Smooth muscle cell (in vitro differentiated cells): ENCODE measurements around the gene DQX1. TPM values are rescaled to one million over a fixed set of nuclear protein-coding genes. Genes with fewer than 3 reads are reported as not detected.
A peak's percentile ranks its signal among the peaks of the same experiment; 100 is the strongest.

Experiments used
- DNase-seq: peaks from one replicate; lab custom pipeline; 2025; ENCODE audit not compliant: unreplicated experiment; lab: John Stamatoyannopoulos, UW
- H2AFZ ChIP-seq: fragments of 200-600 bp; sonication (generic); 2 replicates; pipeline ENCODE4 v1.6.0; 2016; ENCODE audit warnings: antibody characterized with exemption, low read depth, mild to moderate bottlenecking
- H3F3A ChIP-seq: fragments of 200-600 bp; sonication (generic); 2 replicates; pipeline ENCODE4 v1.6.0; 2017; ENCODE audit warnings: antibody characterized with exemption, low read depth
- H3K27ac ChIP-seq: fragments of 200-600 bp; sonication (generic); 2 replicates; pipeline ENCODE4 v1.5.1; 2016; ENCODE audit warnings: low read depth, mild to moderate bottlenecking
- H3K27me3 ChIP-seq: fragments of 200-600 bp; sonication (generic); 2 replicates; pipeline ENCODE4 v1.6.1; 2016; ENCODE audit warnings: low read depth, mild to moderate bottlenecking
- H3K36me3 ChIP-seq: fragments of 200-600 bp; sonication (generic); 2 replicates; pipeline ENCODE4 v1.5.1; 2016; ENCODE audit warnings: low read depth
- H3K4me1 ChIP-seq: fragments of 200-600 bp; sonication (generic); 2 replicates; pipeline ENCODE4 v1.5.1; 2016; ENCODE audit warnings: low read depth
- H3K4me2 ChIP-seq: fragments of 200-600 bp; sonication (generic); 2 replicates; pipeline ENCODE4 v1.6.0; 2016; ENCODE audit warnings: mild to moderate bottlenecking
- H3K4me3 ChIP-seq: fragments of 200-600 bp; sonication (generic); 2 replicates; pipeline ENCODE4 v1.5.1; 2016; ENCODE audit warnings: mild to moderate bottlenecking
- H3K79me2 ChIP-seq: fragments of 200-600 bp; sonication (generic); 2 replicates; pipeline ENCODE4 v1.6.0; 2016; ENCODE audit warnings: low read depth, mild to moderate bottlenecking
- H3K9ac ChIP-seq: fragments of 200-600 bp; sonication (generic); 2 replicates; pipeline ENCODE4 v1.6.0; 2016; ENCODE audit warnings: low read depth
- H3K9me3 ChIP-seq: fragments of 200-600 bp; sonication (generic); replicated peaks from 2 replicates; pipeline ENCODE4 v1.5.1; 2016; ENCODE audit warnings: low read depth
- H4K20me1 ChIP-seq: fragments of 200-600 bp; sonication (generic); 2 replicates; pipeline ENCODE4 v1.6.0; 2016; ENCODE audit warnings: low read depth
- WGBS: methylation state at CpG from one replicate; pipeline ENCODE4 v1.1.7; 2016; ENCODE audit warnings: low lambda C conversion rate; 5-methylcytosine and 5-hydroxymethylcytosine counted together
- polyA plus RNA-seq: library from polyadenylated mRNA; unstranded; fragments of >200 nt; fragmentation: Nextera tagmentation; extraction: Ambion mirVana; gene quantifications from 2 replicates; pipeline ENCODE4 v1.2.1, GENCODE V29; 2016
- total RNA-seq: library from RNA; depleted of rRNA; stranded (reverse); fragments of >200 nt; gene quantifications from 2 replicates; pipeline ENCODE4 v1.2.3, GENCODE V29; 2014
- TF ChIP-seq, protein P1 (sequence below): fragments of 200-600 bp; sonication (generic); IDR thresholded peaks from 2 replicates; pipeline ENCODE4 v1.5.1; 2017; ENCODE audit warnings: borderline replicate concordance, mild to moderate bottlenecking, antibody characterized with exemption; ENCODE audit not compliant: insufficient read depth, poor library complexity, severe bottlenecking

The DQX1 gene
- total and polyA plus RNA-seq, 2 experiments from 2014 or later = 0.27 TPM; not detected in 1

DNA sequence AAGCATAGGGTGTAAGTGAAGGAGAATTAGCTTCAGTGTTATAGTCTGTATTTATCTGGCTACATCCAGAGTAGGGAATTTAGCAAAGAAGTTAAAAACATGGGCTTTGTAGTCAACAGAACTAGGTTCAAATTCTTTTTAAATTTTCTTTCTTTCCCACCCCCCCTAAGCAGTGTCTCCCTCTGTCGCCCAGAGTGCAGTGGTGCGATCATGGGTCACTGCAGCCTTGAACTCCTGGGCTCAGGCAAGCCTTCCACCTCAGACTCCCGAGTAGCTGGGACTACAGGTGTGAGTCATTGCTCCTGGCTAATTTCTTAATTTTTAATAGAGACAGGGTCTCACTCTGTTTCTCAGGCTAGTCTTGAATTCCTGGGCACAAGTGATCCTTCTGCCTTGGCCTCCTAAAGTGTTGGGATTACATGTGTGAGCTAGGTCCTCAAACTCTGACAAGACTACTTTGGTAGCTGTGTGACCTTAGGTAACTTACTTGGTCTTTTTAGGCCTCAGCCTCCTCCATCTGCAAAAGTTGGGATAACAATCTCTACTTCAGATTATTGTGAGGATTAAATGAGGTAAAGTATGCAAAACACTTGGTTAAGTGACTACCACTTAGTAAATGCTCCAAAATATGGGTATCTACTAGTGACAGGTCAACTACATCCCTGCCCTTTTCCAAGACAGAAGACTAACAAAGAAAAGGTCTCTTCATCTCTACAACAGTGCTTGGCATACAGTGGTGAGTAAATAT, 46.3 kb upstream of the DQX1 start:
- H3K4me3 ChIP-seq = no peak overlapping the region
- no peaks in the 10 kb centered on the region for H3K9me3 ChIP-seq
- peaks cover 35% of the 10 kb centered on the region for H3F3A ChIP-seq
- no peak overlapping the region for H3K9ac ChIP-seq
- H3K27ac ChIP-seq = no peak overlapping the region
- DNase-seq = no peak
- no peak overlapping the region for H3K4me2 ChIP-seq
- no peaks in the 10 kb centered on the region for H3K27me3 ChIP-seq
- no peak overlapping the region for H2AFZ ChIP-seq
- no peaks in the 10 kb centered on the region for H4K20me1 ChIP-seq
- no peaks in the 10 kb centered on the region for H3K36me3 ChIP-seq
- TF ChIP-seq, protein P1, sequence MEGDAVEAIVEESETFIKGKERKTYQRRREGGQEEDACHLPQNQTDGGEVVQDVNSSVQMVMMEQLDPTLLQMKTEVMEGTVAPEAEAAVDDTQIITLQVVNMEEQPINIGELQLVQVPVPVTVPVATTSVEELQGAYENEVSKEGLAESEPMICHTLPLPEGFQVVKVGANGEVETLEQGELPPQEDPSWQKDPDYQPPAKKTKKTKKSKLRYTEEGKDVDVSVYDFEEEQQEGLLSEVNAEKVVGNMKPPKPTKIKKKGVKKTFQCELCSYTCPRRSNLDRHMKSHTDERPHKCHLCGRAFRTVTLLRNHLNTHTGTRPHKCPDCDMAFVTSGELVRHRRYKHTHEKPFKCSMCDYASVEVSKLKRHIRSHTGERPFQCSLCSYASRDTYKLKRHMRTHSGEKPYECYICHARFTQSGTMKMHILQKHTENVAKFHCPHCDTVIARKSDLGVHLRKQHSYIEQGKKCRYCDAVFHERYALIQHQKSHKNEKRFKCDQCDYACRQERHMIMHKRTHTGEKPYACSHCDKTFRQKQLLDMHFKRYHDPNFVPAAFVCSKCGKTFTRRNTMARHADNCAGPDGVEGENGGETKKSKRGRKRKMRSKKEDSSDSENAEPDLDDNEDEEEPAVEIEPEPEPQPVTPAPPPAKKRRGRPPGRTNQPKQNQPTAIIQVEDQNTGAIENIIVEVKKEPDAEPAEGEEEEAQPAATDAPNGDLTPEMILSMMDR = no peak
- peaks cover 17% of the 10 kb centered on the region for H3K4me1 ChIP-seq
- H3K79me2 ChIP-seq = no peaks in the 10 kb centered on the region
- WGBS = 75% methylated on average over 3 of the region's 3 CpGs

DNA sequence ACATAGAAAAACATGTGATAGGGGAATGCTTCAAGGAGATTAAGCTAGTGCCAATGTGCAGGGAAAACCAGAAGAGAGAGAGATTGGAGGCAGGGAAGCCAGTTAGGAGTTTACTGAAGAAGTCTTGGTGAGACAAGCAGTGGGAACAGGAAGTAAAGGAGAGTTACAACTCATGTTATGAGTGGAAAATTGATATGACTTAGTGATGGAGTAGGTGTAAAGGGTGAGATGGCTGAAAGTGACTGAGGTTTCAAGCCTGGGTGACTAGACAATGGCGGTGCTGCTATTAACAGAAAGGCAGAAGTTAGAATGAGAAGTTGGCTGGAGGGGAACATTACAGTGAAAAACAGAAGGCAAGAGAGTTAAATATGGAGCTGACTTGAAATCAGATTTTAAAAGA, 45.0 kb upstream of the DQX1 start:
- Histone ChIP-seq H3K9me3 (no peaks in the 10 kb centered on the region), H3K4me1 (peaks cover 17% of the 10 kb centered on the region), H3K4me2 (no peak overlapping the region), H3K9ac (no peak overlapping the region), H3F3A (peaks cover 30% of the 10 kb centered on the region), H3K27ac (no peak overlapping the region), H3K79me2 (no peaks in the 10 kb centered on the region), H2AFZ (no peak overlapping the region), H3K4me3 (no peak overlapping the region), H3K36me3 (no peaks in the 10 kb centered on the region), H4K20me1 (no peaks in the 10 kb centered on the region), H3K27me3 (no peaks in the 10 kb centered on the region)
- WGBS = 85% methylated on average over 1 of the region's 1 CpG
- TF ChIP-seq, protein P1 = no peak
- DNase-seq = no peak

DNA sequence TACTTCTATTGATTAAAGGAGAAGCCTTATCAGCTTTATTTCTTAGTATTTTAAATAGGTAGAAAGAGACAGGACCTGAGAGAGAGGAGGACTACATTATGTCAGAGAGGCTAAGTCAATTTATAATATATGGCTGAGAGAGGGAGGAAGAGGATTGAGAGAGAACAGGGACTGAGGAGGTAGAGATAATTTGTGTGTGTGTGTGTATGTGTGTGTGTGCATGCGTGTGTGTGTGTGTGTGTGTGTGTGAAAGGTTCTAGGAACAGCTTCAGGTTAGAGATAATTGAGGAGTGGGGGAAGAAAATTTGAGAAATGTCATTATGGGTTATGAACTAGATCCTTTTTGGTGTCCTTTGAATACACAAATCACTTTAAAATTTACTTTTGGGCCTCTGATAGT, 43.7 kb upstream of the DQX1 start:
- H3K36me3 ChIP-seq = no peaks in the 10 kb centered on the region
- TF ChIP-seq, protein P1 = no peak
- H3K4me3 ChIP-seq = no peak overlapping the region
- H3K4me1 ChIP-seq = peaks cover 17% of the 10 kb centered on the region
- no peaks in the 10 kb centered on the region for H3K79me2 ChIP-seq
- 100% methylated on average over 1 of the region's 1 CpG for WGBS
- no peak overlapping the region for H3K9ac ChIP-seq
- H3F3A ChIP-seq = peaks cover 31% of the 10 kb centered on the region
- no peaks in the 10 kb centered on the region for H4K20me1 ChIP-seq
- no peak overlapping the region for H3K27ac ChIP-seq
- H3K9me3 ChIP-seq = no peaks in the 10 kb centered on the region
- no peak overlapping the region for H2AFZ ChIP-seq
- H3K4me2 ChIP-seq = no peak overlapping the region
- no peak for DNase-seq
- H3K27me3 ChIP-seq = no peaks in the 10 kb centered on the region

DNA sequence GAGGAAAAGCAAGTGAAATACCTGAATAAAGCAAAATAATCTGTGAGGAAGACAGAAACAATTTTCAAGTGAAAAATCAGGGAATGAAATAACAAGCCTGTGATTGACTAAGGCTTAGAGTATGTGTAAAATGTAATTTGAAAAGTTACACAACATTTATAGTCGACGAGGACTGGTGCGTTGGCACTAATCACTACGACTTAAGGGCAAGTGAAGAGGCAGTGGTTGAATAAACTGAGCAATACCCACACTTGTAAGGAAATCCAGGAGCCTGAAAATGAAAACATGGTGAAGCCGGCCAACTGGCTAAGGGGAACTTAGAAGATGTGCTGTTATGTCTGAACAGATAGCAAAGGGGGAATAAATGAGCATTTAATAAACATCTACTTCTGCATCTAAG, 41.9 kb upstream of the DQX1 start:
- Histone ChIP-seq H3K4me1 (peaks cover 11% of the 10 kb centered on the region), H3K36me3 (no peaks in the 10 kb centered on the region), H3K4me2 (peak overlapping the region; percentile 65), H3K79me2 (no peaks in the 10 kb centered on the region), H3K9me3 (no peaks in the 10 kb centered on the region), H4K20me1 (no peaks in the 10 kb centered on the region), H3K4me3 (no peak overlapping the region), H3K27me3 (no peaks in the 10 kb centered on the region), H2AFZ (no peak overlapping the region), H3F3A (peaks cover 17% of the 10 kb centered on the region), H3K9ac (peak overlapping the region; percentile 42), H3K27ac (peak overlapping the region; percentile 89)
- WGBS = 10% methylated on average over 5 of the region's 5 CpGs
- no peak for DNase-seq
- TF ChIP-seq, protein P1 = no peak
